ENCODE data around the gene ZNF8.
A peak's percentile ranks its signal among the peaks of the same experiment; 100 is the strongest.
"Not testable (repeated sequence)": the region's sequence is repeated elsewhere in the genome, so short reads cannot be mapped to it uniquely, and the experiment has no call there.

The ZNF8 gene

GRCh38 chr19:58278541-58279041, at the start of gene ZNF8:
ZNF8 (plus strand) TSS chr19:58278955; CDS start chr19:58279082, 127 bp downstream.
- DNase-seq (ENCODE audit: low spot score) = peak; percentile 98

DNA sequence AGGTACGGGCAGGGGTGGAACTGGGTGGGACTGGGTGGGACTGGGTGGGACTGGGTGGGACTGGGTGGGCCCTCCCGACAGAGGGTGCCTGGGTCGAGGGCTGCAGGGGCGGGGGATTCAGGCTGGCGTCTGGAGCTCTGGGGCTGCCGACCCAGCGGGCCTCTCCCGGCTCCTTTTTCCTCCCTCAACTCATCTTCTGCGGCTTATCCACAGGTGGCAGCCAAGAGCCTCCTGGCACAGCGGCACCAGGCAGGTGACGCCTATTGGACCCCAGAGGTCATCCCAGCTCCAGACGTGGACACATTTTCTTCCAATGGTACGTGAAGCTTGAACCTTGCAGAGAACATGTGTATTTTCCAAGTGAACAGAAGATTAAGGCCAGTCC, 49.5 kb upstream of the ZNF8 start:
- DNase-seq (ENCODE audit: low spot score) = peak; percentile 24

DNA sequence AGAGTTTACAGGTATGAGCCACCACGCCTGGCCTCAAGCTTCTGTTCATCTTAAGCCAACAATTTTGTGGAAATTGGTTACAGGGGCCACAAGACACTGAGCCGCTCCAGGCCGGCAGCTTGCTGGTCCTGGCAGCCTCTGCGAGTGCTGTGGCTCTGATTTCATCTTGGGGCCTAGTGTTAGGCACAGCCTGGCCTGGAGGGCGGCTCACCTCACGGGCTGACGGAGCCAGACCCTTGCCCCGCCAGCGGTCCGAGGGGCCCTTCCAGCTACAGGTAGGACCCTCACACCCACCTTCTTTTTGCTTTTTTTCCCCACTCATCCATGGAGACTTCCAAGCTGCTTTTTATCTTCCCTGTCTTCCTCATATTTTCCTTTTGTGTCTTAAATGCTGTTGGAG, 41.4 kb upstream of the ZNF8 start:
- no peak for DNase-seq (ENCODE audit: low spot score)

DNA sequence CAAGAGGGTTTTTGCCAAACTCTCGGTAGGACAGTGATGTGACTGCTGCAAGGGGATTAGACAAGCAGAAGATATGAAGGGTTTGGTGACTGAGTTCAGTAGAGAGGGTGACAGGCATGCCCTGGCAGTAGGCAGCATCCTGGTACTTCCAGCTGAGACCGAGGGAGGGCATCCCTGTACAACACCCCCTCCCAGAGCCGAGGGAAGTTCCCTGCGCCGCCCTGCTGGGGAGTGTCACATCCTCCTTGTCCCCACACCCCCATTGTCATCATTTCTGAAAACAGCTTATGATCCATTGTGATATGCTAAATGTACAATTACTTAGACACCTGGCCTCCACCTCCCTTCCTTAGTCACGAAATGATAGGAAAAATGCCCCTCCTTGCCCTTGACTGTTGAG, 35.4 kb upstream of the ZNF8 start:
- no peak for DNase-seq (ENCODE audit: low spot score)

- DNase-seq (ENCODE audit: low spot score) = no peak
Measured at GRCh38 chr19:58248886-58249285, 29.9 kb upstream of the ZNF8 start.

GRCh38 chr19:58252102-58252685, 26.6 kb upstream of the ZNF8 start:
- no peak for DNase-seq (ENCODE audit: low spot score)

DNA sequence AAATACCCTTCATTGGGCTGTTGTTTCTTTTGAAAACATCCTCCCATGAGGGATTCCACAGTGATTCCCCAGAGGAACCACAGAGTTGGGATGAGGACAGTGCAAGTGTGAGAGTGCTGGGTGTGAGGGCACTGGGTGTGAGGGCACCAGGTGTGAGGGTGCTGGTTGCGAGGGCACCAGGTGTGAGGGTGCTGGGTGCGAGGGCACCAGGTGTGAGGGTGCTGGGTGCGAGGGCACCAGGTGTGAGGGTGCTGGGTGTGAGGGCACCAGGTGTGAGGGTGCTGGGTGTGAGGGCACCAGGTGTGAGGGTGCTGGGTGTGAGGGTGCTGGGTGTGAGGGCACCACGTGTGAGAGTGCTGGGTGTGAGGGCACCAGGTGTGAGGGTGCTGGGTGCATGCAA, 20.5 kb upstream of the ZNF8 start:
- DNase-seq (ENCODE audit: low spot score) = not testable (repeated sequence)

DNA sequence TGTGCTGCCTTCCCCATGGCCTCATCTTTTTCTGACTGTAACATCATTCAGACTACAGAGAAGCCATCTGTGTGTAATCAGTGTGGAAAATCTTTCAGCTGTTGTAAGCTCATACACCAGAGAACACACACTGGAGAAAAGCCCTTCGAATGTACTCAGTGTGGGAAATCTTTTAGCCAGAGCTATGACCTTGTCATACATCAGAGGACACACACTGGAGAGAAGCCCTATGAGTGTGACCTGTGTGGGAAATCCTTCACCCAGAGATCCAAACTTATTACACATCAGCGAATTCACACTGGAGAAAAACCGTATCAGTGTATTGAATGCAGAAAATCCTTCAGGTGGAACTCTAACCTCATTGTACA, 17.2 kb upstream of the ZNF8 start:
- DNase-seq (ENCODE audit: low spot score) = no peak

- no peak for DNase-seq (ENCODE audit: low spot score)
Measured at GRCh38 chr19:58261968-58262921, 16.5 kb upstream of the ZNF8 start.

GRCh38 chr19:58262922-58263296, 15.8 kb upstream of the ZNF8 start:
- DNase-seq (ENCODE audit: low spot score) = no peak

DNA sequence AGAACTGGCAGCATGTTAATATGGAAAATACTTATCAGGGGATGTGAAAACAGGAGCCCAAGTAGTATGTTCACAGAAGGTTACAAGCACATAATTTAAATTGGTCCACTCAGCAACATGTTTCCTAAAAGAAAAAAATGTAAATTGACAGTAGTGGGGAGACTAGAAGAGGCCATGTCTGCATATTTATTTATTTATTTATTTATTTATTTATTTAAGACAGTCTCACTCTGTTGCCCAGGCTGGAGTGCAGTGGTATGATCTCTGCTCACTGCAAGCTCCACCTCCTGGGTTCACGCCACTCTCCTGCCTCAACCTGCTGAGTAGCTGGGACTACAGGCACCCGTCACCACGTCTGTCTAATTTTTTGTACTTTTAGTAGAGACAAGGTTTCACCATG, 13.7 kb upstream of the ZNF8 start:
- DNase-seq (ENCODE audit: low spot score) = no peak

- DNase-seq (ENCODE audit: low spot score) = no peak
Measured at GRCh38 chr19:58268344-58268743, 10.4 kb upstream of the ZNF8 start.

GRCh38 chr19:58274771-58275201, 4.0 kb upstream of the ZNF8 start:
- DNase-seq (ENCODE audit: low spot score) = no peak

DNA sequence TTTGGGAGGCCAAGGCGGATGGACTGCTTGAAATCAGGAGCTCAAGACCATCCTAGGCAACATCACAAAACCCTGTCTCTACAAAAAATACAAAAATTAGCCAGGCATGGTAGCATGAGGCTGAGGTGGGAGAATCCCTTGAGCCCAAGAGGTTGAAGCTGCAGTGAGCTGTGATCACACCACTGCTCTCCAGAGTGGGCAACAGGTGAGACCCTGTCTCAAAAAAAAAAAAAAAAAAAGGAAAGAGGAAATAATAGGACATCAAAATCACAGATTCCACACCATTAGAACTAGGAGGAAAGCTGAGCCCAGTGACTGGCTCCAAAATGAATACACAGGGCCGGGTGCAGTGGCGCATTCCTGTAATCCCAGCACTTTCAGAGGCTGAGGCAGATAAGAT, 3.2 kb upstream of the ZNF8 start:
- no peak for DNase-seq (ENCODE audit: low spot score)

- DNase-seq (ENCODE audit: low spot score) = no peak
Measured at GRCh38 chr19:58277197-58277596, 1.6 kb upstream of the ZNF8 start.

GRCh38 chr19:58277748-58278540, 811 bp upstream of the ZNF8 start:
- DNase-seq (ENCODE audit: low spot score) = no peak

DNA sequence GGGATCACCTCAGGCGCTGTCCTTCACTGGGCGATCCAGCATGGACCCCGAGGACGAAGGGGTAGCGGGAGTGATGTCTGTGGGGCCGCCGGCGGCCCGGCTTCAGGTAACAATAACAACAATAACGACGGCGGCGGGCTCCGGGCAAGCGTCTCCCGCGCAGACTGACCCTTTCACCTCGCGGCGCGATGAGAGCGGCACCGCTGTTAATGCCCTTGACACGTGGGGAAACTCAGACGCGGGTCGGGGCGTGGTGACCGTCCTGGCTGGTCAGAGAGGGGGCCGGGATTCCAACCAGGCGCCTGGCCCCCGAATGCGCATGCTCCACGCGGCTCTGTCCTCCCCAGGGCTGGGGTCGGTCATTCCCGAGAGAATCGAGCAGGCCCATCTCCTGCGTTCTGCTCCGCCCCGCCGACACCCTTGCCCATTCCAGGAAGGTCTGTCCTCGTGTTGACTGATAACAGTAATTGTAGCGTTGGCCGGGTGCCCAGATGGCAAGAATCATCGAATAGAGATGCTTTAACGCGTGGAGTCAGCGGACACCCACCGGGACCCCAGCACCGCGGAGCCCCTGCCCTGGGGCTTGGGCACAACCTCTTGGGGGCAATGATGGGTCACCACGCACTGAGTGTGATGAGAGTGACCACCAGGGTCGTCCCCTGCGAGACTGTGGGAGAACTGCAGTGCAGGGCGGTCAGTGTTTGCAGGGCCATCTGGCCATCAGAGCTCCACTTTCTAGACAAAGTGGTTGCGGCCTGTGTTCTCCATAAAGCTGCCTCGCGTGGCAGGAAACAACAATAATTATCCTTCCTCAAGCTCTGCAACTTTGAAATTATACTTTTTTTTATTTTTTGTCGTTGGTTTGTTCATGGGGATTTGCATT, 528 bp downstream of the ZNF8 start:
- peak; percentile 38 for DNase-seq (ENCODE audit: low spot score)

DNA sequence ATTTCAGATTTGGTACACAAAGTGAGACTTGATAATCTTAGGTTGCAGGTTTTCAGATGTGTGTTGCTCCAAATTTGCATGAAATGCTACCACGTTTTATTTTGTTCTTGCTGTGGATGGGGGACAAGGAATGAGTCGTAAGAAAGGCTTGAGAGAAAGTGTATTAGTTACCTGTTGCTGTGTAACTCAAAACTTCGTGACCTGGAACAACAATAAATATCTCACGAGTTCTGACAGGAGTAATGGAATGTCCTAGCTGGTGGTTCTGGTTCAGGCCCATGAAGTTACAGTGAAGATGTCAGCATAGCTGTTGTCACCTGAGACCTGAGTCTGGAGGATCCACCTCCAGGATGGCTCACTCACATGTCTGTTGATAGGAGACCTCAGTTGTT, 1.2 kb downstream of the ZNF8 start:
- no peak for DNase-seq (ENCODE audit: low spot score)

- DNase-seq (ENCODE audit: low spot score) = no peak
Measured at GRCh38 chr19:58284199-58284598, 5.4 kb downstream of the ZNF8 start.

DNA sequence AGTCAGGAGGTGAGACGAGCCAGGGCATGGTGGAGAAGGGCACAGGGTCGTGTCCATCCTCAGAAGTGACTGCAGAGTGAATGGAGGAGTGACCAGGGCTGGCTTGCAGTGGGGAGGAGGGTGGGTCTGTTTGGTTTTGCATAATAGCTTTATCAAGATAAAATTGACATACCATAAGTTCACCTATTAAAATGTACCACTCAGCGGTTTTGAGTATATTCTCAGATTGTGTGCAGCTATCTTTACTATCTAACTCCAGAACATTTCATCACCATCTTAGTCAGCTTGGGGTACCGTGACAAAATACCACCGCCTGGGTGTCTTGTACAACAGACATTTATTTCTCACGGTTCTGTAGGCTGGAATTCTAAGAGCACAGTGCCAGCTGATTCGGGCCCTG, 13.2 kb downstream of the ZNF8 start:
- DNase-seq (ENCODE audit: low spot score) = no peak

DNA sequence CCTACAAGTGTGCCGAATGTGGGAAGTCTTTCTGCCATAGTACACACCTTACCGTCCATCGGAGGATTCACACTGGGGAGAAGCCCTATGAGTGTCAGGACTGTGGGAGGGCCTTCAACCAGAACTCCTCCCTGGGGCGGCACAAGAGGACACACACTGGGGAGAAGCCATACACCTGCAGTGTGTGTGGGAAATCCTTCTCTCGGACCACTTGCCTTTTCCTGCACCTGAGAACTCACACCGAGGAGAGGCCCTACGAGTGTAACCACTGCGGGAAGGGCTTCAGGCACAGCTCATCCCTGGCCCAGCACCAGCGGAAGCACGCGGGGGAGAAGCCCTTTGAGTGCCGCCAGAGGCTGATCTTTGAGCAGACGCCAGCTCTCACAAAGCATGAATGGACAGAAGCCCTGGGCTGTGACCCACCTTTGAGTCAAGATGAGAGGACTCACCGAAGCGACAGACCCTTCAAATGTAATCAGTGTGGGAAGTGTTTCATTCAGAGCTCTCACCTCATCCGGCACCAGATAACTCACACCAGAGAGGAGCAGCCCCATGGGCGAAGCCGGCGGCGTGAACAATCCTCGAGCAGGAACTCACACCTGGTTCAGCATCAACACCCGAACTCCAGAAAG, 16.1 kb downstream of the ZNF8 start:
- no peak for DNase-seq (ENCODE audit: low spot score)

Measured in kidney capillary endothelial cell (primary cell).